Measurements from ENCODE around the gene DMXL1. TPM values are rescaled to one million over a fixed set of nuclear protein-coding genes. Genes with fewer than 3 reads are reported as not detected.

DMXL1 gene
- polyA plus RNA-seq, 1 donor from 2014 or later: 41.0 TPM

- peaks cover 2% of the 10 kb centered on the region for H3K36me3 Mint-ChIP-seq
- peaks cover 1% of the 10 kb centered on the region for H3K27me3 Mint-ChIP-seq
- peak overlapping the region; percentile 54 to 96 (median 95) for H3K27ac Mint-ChIP-seq
- H3K4me1 Mint-ChIP-seq: peaks cover 59 to 72% (median 64%) of the 10 kb centered on the region in 3 donors
- H3K4me3 Mint-ChIP-seq: peak overlapping the region; percentile 38 to 93 (median 80)
- no peaks in the 10 kb centered on the region for H3K9me3 Mint-ChIP-seq
Observed at GRCh38 chr5:119270960-119271757, 200.3 kb downstream of the DMXL1 start.

GRCh38 chr5:119271758-119272730, 201.2 kb downstream of the DMXL1 start:
- peaks cover 1% of the 10 kb centered on the region for H3K27me3 Mint-ChIP-seq
- no peaks in the 10 kb centered on the region for H3K9me3 Mint-ChIP-seq
- peaks cover 64 to 75% (median 72%) of the 10 kb centered on the region in 3 donors for H3K4me1 Mint-ChIP-seq
- H3K27ac Mint-ChIP-seq: peak overlapping the region; percentile 95 to 97 (median 96)
- peak overlapping the region; percentile 38 to 93 (median 80) for H3K4me3 Mint-ChIP-seq
- peaks cover 2% of the 10 kb centered on the region for H3K36me3 Mint-ChIP-seq

GRCh38 chr5:119273391-119273839, 202.5 kb downstream of the DMXL1 start:
- H3K9me3 Mint-ChIP-seq: no peaks in the 10 kb centered on the region
- peaks cover 68 to 80% (median 74%) of the 10 kb centered on the region in 3 donors for H3K4me1 Mint-ChIP-seq
- peaks cover 2% of the 10 kb centered on the region for H3K36me3 Mint-ChIP-seq
- peak overlapping the region; percentile 96 to 97 (median 96) for H3K27ac Mint-ChIP-seq
- peak overlapping the region; percentile 75 to 90 (median 84) for H3K4me3 Mint-ChIP-seq
- peaks cover 1% of the 10 kb centered on the region for H3K27me3 Mint-ChIP-seq

- H3K27ac Mint-ChIP-seq: peak overlapping the region; percentile 96 to 97 (median 96)
- peak overlapping the region; percentile 75 to 90 (median 84) for H3K4me3 Mint-ChIP-seq
- H3K36me3 Mint-ChIP-seq: peaks cover 2% of the 10 kb centered on the region
- peaks cover 76 to 88% (median 81%) of the 10 kb centered on the region in 3 donors for H3K4me1 Mint-ChIP-seq
- no peaks in the 10 kb centered on the region for H3K9me3 Mint-ChIP-seq
- peaks cover 1% of the 10 kb centered on the region for H3K27me3 Mint-ChIP-seq
Observed at GRCh38 chr5:119274030-119274766, 203.3 kb downstream of the DMXL1 start.

GRCh38 chr5:119274767-119275130, 203.9 kb downstream of the DMXL1 start:
- peak overlapping the region; percentile 96 to 97 (median 96) for H3K27ac Mint-ChIP-seq
- H3K36me3 Mint-ChIP-seq: peaks cover 2% of the 10 kb centered on the region
- peak overlapping the region; percentile 74 to 90 (median 80) for H3K4me3 Mint-ChIP-seq
- peaks cover 75 to 92% (median 78%) of the 10 kb centered on the region in 3 donors for H3K4me1 Mint-ChIP-seq
- no peaks in the 10 kb centered on the region for H3K9me3 Mint-ChIP-seq
- H3K27me3 Mint-ChIP-seq: peaks cover 1% of the 10 kb centered on the region

GRCh38 chr5:119275146-119275545, 204.3 kb downstream of the DMXL1 start:
- H3K27ac Mint-ChIP-seq: peak overlapping the region; percentile 96 to 97 (median 96)
- H3K4me3 Mint-ChIP-seq: peak overlapping the region; percentile 74 to 90 (median 80)
- peaks cover 2% of the 10 kb centered on the region for H3K36me3 Mint-ChIP-seq
- H3K27me3 Mint-ChIP-seq: peaks cover 1% of the 10 kb centered on the region
- peaks cover 73 to 93% (median 75%) of the 10 kb centered on the region in 3 donors for H3K4me1 Mint-ChIP-seq
- H3K9me3 Mint-ChIP-seq: no peaks in the 10 kb centered on the region

GRCh38 chr5:119275601-119276173, 204.8 kb downstream of the DMXL1 start:
- no peaks in the 10 kb centered on the region for H3K9me3 Mint-ChIP-seq
- peak overlapping the region; percentile 74 to 90 (median 80) for H3K4me3 Mint-ChIP-seq
- H3K27me3 Mint-ChIP-seq: peaks cover 1% of the 10 kb centered on the region
- peak overlapping the region; percentile 96 to 97 (median 96) for H3K27ac Mint-ChIP-seq
- peaks cover 76 to 93% (median 76%) of the 10 kb centered on the region in 3 donors for H3K4me1 Mint-ChIP-seq
- H3K36me3 Mint-ChIP-seq: peaks cover 4% of the 10 kb centered on the region

GRCh38 chr5:119276978-119277377, 206.1 kb downstream of the DMXL1 start:
- Mint-ChIP-seq H3K27me3 (no peaks in the 10 kb centered on the region), H3K4me3 (peak overlapping the region in 3 of 4 donors; percentile 1 to 79 (median 78)), H3K36me3 (peaks cover 4% of the 10 kb centered on the region), H3K27ac (peak overlapping the region; percentile 94 to 98 (median 96)), H3K9me3 (no peaks in the 10 kb centered on the region), H3K4me1 (peaks cover 73 to 87% (median 78%) of the 10 kb centered on the region in 3 donors)

GRCh38 chr5:119279093-119279492, 208.2 kb downstream of the DMXL1 start:
- H3K4me3 Mint-ChIP-seq: peak overlapping the region in 3 of 4 donors; percentile 7 to 68 (median 41)

GRCh38 chr5:119280380-119280779, 209.5 kb downstream of the DMXL1 start:
- peaks cover 8% of the 10 kb centered on the region for H3K36me3 Mint-ChIP-seq
- H3K4me1 Mint-ChIP-seq: peaks cover 76 to 82% (median 77%) of the 10 kb centered on the region in 3 donors
- peak overlapping the region; percentile 53 to 96 (median 71) for H3K27ac Mint-ChIP-seq
- H3K27me3 Mint-ChIP-seq: no peaks in the 10 kb centered on the region
- no peaks in the 10 kb centered on the region for H3K9me3 Mint-ChIP-seq
- peak overlapping the region in 2 of 4 donors; percentile 33 to 74 for H3K4me3 Mint-ChIP-seq

More at GRCh38 chr5:119279093-119279492, 208.2 kb downstream of the DMXL1 start:
- H3K9me3 Mint-ChIP-seq: no peaks in the 10 kb centered on the region
- H3K36me3 Mint-ChIP-seq: peaks cover 8% of the 10 kb centered on the region
- H3K4me1 Mint-ChIP-seq: peaks cover 74 to 85% (median 76%) of the 10 kb centered on the region in 3 donors
- peak overlapping the region; percentile 39 to 98 (median 96) for H3K27ac Mint-ChIP-seq
- no peaks in the 10 kb centered on the region for H3K27me3 Mint-ChIP-seq

- peaks cover 66 to 85% (median 77%) of the 10 kb centered on the region in 3 donors for H3K4me1 Mint-ChIP-seq
- no peaks in the 10 kb centered on the region for H3K27me3 Mint-ChIP-seq
- peak overlapping the region in 1 of 4 donors; percentile 78 for H3K4me3 Mint-ChIP-seq
- H3K9me3 Mint-ChIP-seq: no peaks in the 10 kb centered on the region
- peaks cover 8% of the 10 kb centered on the region for H3K36me3 Mint-ChIP-seq
- H3K27ac Mint-ChIP-seq: no peak overlapping the region
Observed at GRCh38 chr5:119282628-119283027, 211.7 kb downstream of the DMXL1 start.

- Mint-ChIP-seq H3K27ac (peak overlapping the region in 2 of 3 donors; percentile 20 to 81), H3K4me1 (peaks cover 64 to 85% (median 75%) of the 10 kb centered on the region in 3 donors), H3K36me3 (peaks cover 8% of the 10 kb centered on the region), H3K9me3 (no peaks in the 10 kb centered on the region), H3K4me3 (peak overlapping the region; percentile 2 to 70 (median 48)), H3K27me3 (no peaks in the 10 kb centered on the region)
Observed at GRCh38 chr5:119284031-119284430, 213.1 kb downstream of the DMXL1 start.

- Mint-ChIP-seq H3K9me3 (peaks cover 0 to under 1% (median 0%) of the 10 kb centered on the region in 3 donors), H3K4me3 (peak overlapping the region in 1 of 4 donors; percentile 48), H3K27ac (no peak overlapping the region), H3K27me3 (no peaks in the 10 kb centered on the region), H3K4me1 (peaks cover 71 to 87% (median 81%) of the 10 kb centered on the region in 3 donors), H3K36me3 (peaks cover 8% of the 10 kb centered on the region)
Observed at GRCh38 chr5:119285070-119285916, 214.4 kb downstream of the DMXL1 start.
